Stimulated activated CD8-positive, alpha-beta memory T cell treated with anti-CD3 and anti-CD28 coated beads, Interleukin-7, amount 100 ng/mL, for 1 hour (primary cell): Measurements from ENCODE around the gene YKT6.
"Not testable (repeated sequence)": the region's sequence is repeated elsewhere in the genome, so short reads cannot be mapped to it uniquely, and the experiment has no call there.

Source experiments
- DNase-seq, 2 donors: peaks; one replicate each; pipeline ENCODE4 v3.0.0-alpha.2; 2020; ENCODE audit warnings: low read depth in 2 of 2

YKT6 gene

GRCh38 chr7:44172352-44172751, 28.4 kb upstream of the YKT6 start:
- no peak for DNase-seq

DNA sequence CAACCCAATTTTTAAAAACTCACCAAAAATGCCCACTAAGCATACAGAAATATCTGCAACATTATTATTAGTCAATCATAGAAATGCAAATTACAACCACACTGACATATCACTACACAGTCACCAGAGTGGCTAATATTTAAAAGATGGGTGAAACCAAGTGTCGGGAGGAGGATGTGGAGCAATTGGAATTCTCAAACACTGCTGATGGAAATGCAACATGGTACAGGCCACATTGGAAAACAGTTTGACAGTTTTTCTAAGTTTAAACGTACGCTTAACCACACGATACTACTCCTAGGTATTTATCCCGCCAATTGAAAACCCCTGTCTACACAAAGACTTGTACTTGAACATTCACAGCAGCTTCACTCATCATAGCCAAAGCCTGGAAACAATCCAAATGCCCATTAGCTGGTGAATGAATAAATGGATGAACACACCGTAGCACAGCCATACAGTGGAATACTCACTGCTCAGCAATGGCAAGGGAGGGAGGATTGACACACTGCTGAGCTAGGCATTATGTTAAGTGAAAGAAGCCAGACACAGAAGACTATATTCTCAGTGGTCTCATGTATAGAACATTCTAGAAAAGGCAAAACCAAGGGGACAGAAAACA, 27.9 kb upstream of the YKT6 start:
- DNase-seq: no peak

DNA sequence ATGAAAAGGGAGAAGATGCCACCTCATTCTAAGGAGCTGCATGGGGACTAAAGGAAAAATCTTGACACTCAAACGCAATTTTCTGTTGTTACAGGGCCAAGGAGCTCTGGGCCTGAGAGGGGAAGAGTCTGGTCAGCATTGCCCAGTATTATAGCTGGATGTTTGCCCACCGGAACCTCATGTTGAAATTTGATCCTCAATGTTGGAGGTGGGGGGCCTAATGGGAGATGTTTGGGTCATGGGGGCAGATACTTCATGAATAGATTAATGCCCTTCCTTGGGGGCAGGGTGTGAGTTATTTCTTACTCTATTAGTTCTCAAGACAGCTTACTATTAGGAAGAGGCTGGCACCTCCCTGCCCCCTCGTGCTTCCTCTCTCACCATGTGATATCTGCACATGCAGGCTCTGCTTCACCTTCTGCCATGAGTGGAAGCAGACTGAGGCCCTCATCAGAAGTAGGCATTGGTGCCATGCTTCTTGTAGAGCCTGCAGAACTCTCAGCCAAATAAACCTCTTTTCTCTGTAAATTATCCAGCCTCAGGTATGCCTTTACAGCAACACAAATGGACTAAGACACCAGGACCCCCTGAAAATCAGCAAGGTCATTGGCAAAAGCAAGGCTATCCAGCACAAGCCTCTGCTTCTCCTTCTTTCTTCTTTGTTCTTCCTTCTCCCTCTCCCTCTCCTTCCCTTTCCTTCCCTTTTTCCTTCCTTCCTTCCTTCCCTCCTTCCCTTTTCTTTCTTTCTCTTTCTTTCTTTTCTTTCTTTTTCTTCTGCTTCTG, 26.7 kb upstream of the YKT6 start:
- DNase-seq: no peak

DNA sequence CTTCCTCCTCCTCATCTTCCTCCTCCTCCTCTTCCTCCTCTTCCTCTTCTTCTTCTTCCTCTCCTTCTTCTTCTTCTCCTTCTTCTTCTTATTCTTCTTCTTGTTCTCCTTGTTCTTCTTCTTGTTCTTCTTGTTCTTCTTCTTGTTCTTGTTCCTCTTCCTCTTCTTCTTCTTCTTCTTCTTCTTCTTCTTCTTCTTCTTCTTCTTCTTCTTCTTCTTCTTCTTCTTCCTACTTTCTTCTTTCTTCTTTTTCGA, 26.2 kb upstream of the YKT6 start:
- not testable (repeated sequence) for DNase-seq

DNA sequence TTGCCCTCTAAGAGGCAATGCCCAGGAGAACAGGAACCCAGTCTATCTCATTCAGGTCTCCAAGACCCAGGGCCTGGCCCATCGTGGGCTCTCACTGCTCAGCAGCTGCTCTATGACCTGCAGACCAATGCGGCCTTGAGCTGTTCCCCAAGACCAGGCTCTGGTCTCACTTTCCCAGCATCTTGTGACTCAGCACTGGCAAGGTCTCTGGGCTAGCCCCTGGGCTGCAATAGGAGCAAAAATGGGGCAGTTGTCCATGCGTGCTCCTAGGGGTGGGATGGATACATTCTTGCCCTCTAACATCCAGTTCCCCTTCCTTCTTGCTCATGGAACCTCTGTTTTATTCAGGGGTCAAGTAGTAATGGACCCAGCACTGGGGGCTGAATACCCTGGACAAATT, 25.0 kb upstream of the YKT6 start:
- no peak for DNase-seq

- DNase-seq: no peak
Observed at GRCh38 chr7:44176486-44176885, 24.3 kb upstream of the YKT6 start.

DNA sequence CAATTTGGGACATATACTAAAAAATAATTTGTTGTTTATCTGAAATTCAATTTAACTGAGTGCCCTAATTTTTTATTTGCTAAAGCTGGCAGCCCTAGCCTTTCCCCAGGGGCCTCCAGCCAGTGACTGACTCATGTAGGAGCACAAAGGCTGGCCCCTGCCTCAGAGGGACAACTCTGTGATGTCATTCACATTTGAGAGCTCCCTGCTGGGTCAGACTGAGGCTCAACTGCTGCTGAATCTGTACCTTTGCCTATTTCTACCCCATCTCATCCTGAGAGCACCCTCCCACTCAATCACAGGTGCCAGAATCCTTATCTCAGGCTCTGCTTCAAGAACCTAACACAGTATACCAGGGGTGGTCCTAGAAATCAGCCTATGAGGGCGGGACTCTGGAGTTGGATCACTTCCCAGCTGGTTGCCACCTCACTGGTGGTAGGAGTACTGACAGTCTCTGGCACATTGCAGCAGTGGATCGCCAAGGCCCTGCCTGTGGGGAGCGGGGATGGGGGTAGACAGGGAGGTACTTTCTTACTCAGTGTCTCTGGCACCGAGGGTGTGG, 23.1 kb upstream of the YKT6 start:
- DNase-seq: no peak

DNA sequence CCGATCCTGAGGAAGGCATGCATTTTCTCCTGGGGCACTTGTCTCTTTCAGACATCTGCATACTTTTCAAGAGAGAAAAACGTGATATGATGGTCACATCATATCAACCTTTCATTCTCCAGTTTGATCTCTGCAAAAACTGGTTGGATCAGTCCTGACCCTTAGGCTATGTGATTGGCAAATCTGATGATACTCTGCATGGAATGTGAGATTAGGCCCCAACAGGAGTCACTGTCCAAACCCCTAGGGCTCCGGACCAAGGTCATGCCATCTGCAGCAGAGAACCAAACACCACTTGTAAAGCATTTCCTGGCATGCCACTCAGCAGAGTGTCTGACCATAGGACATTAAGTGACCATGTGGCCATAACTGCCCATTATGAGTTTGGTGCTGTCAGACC, 20.1 kb upstream of the YKT6 start:
- DNase-seq: no peak

DNA sequence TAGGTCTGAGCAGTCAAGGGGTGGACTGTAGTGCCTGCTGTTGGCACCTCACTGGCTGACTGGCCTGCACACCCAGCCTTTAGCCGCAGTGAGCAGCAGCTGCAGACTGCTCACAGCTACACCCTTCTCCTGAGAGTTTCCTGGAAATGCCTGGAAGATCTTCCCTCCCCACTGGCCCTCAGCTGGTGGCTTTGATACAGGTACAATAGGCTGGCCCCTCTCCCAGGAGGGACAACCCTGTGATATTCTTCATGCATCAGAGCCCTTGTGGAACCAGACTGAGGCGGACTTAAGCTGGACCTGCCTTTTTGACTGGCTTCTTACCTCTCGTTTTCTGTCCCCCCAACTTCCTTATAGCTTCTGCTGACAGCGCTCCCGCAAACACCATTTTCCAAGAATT, 18.0 kb upstream of the YKT6 start:
- DNase-seq: no peak

DNA sequence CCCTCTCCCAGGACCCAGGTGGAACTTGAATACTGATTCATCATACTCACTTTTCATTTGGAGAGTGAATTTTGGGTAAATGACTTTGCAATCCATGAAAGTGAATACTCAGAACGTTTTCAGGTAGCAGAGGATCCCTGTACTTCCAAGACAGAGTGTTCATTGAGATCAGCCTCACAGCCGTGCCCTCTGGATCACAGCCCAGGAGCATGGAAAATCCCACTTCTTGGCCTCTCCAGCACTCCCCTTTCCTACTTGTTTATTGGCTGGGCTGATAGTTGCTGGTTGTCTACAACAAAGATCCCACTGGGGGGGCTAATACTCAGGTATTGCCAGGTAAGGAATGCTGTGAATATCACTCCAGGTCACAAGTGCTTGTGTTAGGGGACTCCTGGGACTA, 17.4 kb upstream of the YKT6 start:
- DNase-seq: no peak

DNA sequence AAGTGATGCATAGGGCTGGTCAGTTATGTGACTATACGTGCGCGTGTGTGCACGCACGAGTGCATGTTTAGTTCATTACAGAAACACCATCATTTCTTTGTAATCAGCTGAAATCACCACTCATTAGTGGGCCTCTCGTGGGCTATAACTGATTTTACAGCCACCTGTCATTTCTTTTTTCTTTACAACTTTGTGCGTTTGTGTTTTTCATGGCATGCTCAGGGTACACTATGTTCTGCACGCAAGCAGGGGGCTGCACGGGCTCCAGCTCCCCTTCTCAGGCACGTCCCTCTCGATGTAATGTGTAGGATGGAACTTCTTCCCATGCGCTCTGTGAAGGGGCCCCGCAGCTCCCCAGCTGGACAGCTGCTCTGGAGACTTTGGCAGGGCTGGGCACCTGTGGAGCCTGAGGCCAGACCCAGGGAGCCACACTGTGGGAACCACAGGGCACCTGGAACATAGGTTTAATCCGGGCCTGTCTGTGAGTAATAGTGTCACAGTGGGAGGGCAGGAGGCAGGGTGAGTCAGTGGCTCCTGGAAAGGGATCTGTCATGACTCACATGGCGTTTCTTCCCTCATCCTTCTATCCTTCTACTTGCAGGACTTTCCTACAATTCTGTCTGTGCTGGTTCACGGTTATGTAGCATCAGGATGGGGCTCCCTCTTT, 16.4 kb upstream of the YKT6 start:
- no peak for DNase-seq

- DNase-seq: no peak
Observed at GRCh38 chr7:44184873-44185446, 15.8 kb upstream of the YKT6 start.

DNA sequence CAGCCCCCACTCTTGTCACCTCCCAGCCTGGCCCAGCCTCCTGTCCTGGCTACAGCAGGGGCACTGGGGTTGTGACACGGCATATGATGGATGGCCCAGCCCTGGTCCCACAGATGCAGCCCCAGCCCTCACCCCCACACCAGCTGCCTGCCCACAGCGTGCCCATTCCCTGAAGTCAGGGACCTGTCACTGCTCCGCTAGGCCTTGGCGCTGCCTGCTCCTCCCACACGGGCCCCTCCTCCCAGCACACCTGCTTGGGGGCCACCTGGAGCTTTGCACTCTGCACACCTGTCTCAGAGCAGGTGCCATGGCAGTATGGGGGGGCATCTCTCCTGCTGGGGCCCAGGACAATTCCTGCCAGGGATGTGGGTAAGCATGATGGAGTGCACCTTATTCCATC, 15.0 kb upstream of the YKT6 start:
- no peak for DNase-seq

- DNase-seq: no peak
Observed at GRCh38 chr7:44186736-44187135, 14.0 kb upstream of the YKT6 start.

DNA sequence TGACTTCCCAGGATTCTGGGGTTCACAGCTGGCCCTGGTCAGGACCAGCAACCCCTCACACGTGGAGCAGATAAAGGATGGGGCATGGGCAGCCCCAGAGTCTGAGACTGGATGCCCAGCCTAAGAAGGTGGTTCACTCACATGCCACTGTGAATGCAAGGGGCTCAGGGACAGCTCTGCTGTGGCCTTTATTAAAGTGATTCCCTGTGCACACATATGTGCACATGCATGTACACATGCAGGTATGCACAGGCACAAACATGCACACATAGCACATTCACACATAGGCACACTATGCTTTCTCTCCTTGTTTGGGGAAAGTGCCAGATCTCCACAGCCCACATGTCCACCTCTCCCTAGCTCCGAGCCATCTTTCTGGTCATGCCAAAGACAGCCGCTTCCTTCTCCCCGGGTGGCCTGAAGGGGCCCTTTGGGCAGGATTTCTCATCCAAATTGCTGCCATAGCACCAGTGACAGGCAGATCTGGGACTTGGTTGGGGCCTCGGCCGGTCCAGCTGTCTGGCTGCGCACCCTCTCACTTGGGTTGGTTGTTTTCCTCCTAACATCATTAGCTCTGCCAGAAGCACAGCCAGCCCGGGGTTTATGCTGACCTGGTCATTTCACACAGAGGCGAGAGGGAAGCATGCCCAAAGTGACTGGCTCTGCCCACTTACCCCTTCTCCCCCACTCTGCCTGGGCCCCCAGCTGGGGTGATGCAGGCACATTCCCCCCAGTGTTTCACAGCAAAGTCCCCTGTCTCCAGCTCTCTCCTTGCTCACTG, 13.0 kb upstream of the YKT6 start:
- DNase-seq: no peak

DNA sequence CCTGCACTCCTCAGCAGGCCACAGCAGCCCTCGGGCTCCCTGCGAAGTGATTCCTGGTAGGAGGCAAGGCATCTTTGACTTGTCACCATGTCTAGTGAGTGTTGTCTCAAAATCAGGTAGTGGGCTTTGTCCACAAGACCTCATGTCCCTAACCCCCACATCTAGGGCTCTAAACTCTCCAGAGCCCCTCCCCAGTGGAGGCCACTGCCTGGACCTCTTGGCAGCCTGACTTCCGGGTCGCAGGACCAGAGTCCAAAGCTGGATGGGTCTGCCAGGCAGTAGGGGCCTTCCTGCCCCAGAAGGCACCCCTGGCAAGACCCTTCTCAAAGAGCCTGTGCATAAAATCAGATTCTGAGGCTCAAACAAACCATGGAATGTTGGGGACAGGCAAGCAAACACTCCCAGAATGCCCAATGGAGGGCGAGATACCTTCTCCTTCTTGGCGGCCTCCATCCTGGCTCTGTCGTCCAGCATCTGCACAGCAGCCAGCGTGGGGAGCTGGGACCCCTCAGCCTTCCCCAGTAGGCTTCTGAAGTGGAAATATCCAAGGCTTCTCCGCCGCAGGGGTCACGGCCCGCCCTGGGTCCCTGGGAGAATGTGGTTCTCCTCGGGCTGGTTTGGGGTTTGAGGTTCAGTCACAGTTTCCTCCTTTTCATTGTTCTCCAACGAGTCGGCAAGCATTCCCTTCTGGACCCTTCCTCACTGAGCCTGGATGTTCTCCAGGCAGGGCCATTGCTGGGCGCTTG, 12.1 kb upstream of the YKT6 start:
- DNase-seq: no peak

DNA sequence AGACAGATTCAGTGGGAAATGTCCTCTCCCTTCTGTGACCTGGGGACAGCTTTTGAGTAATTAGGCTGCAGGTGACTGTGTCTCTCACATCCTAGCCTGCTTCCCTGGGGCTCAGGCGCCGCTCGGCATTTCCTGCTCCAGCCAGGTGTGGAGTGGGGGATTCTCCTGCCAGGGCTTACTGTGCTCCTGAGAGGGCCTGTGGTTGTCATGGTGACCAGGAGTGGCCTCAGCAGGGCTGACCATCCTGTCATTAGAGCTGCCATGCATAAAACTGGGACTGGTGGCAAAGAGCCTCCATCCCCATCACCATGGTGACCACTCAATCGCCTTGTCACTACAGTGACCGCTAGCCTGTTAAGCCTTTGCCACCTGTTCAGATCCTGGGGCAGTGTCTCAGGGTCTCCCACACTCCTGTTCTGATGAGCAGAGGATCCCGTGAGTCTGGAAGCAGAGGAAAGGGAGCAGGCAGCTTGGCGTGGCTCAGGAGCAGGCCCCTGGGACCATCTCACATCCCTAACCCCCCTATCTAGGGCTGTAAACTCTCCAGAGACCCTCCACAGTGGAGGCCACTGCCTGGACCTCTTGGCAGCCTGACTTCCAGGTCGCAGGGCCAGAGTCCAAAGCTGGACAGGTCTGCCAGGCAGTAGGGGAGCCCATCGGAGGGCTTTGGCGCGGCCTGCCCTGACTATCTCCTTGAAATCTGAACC, 11.3 kb upstream of the YKT6 start, which contains the start of gene GCK:
Gene GCK (minus strand): TSS at position 154 of the 707 bp plus-strand sequence. CDS start 486 bp downstream, outside the sequence.
- DNase-seq: no peak

DNA sequence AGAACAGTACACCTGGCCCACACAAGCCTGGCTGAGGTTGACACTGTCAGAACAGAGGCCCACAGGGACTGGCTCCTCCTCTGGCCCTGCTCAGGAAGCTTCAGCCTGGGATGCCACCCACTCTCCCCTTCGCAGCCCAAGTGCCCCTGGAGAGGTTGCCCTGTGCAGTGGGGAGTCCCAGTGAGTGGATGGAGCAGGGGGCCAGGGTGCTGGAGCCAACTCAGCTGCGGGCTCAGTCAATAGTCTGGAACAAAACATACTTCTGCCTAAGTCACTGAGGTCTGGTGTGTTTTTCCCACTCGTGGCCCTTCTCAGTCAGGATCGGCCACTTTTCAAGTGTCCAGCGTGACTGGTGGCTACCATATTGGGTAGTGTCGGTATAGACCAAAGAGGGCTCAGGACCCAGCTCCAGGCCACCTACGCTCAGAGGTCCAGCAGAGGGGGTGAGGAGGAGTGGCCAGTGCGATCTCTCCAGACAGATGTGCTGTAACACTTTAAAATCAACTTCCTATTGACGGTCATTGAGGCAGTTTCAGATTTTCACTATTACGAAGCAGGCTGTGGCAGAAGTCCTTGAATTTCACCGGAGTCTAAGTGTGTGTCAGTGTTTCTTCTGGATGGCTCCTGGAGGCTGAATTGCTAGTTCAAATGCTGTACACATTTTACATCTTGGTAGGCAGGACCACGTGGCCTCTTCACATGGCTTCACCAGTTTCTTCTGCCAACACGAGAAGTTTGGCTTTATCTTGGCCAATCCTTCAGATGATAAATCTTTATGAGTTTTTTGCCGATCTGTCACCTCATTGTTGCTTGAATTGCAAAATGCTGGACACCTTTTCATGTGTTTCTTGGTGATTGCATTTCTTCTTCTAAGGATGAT, 10.5 kb upstream of the YKT6 start:
- no peak for DNase-seq

DNA sequence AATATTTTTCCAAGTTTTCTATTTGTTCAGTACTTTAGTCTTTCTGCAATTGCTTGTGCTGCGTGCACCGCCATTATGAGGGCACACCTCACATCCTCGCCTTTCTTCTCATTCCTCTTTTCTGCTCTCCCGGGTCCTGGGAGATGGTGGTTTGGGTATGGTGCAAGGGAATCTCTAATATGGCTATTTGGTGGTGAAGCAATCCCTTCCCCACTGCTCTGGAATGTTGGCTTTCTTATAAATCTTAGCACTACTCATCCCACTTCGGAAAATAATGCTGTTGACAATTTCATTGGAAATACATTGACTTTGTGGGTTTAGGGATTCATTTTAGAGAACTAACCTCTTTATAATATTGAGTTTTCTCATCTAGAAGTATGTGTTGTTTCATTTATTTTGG, 9.6 kb upstream of the YKT6 start:
- no peak for DNase-seq
